Measurements from ENCODE around the gene PIAS1. TPM values are rescaled to one million over a fixed set of nuclear protein-coding genes. Genes with fewer than 3 reads are reported as not detected.

The PIAS1 gene
- total and polyA plus RNA-seq, 9 of the 15 experiments (the other 6 are each of a cell fraction or from before 2014, with no cell fraction given): 18.0 to 59.1 (median 28.5) TPM

DNA sequence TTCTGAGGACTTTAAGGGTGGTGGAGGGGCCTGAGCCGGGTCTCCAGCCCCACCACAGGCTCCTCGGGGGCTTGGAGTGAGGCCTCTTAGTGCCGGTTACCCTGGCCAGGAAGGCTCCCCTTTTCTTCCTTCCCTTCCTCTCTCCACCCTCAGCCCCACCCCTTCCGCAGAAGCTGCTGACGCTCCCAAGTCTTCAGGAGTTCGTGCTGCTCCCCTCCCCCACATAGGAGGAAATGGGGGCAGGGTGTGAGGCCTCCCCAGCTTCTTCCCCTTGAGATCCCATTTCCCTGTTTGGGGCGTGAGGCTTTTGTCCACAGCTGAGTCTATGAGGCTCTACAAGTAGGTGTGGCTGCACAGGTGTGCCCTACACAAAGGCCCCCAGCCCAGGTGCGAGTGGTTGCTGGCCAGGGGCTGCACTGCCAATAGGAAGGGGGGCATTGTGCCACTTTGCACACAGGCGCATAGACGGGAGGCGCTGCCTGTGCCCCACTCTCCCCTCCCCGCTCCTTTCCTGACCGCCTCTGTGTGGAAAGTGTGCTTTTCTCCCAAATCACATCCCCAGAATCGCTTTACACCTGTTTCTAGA is 151.9 kb downstream of the PIAS1 start (continued):
- TF ChIP-seq, protein P1, sequence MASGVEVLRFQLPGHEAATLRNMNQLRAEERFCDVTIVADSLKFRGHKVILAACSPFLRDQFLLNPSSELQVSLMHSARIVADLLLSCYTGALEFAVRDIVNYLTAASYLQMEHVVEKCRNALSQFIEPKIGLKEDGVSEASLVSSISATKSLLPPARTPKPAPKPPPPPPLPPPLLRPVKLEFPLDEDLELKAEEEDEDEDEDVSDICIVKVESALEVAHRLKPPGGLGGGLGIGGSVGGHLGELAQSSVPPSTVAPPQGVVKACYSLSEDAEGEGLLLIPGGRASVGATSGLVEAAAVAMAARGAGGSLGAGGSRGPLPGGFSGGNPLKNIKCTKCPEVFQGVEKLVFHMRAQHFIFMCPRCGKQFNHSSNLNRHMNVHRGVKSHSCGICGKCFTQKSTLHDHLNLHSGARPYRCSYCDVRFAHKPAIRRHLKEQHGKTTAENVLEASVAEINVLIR (CRISPR knock-in tag; IDR thresholded peaks at IDR 0.05): no peak
- no peak for TF ChIP-seq MCM3 (IDR thresholded peaks at IDR 0.05)
- no peak for TF ChIP-seq BCL6 (CRISPR knock-in tag; IDR thresholded peaks at IDR 0.05)
- no peak for TF ChIP-seq ZNF324 (CRISPR knock-in tag; IDR thresholded peaks at IDR 0.05)
- peak in 1 of 2 experiments; percentile 74; a peak in 2 of 4 replicates for TF ChIP-seq TRIM24 (IDR thresholded peaks at IDR 0.05)
- TF ChIP-seq BDP1 (IDR thresholded peaks at IDR 0.05; ENCODE audit: insufficient read depth, insufficient read length): no peak
- TF ChIP-seq RBBP5 (IDR thresholded peaks at IDR 0.05; ENCODE audit: borderline replicate concordance, insufficient read depth, low read length, poor library complexity, severe bottlenecking): peak; percentile 28
- no peak for TF ChIP-seq SREBF1 (IDR thresholded peaks at IDR 0.05; ENCODE audit: borderline replicate concordance, low read depth, low read length)
- TF ChIP-seq MYBL2 (IDR thresholded peaks at IDR 0.05; ENCODE audit: low read depth): no peak
- TF ChIP-seq MYBL2 (CRISPR knock-in tag; IDR thresholded peaks at IDR 0.05; ENCODE audit: borderline replicate concordance): no peak
- TF ChIP-seq, protein P2, sequence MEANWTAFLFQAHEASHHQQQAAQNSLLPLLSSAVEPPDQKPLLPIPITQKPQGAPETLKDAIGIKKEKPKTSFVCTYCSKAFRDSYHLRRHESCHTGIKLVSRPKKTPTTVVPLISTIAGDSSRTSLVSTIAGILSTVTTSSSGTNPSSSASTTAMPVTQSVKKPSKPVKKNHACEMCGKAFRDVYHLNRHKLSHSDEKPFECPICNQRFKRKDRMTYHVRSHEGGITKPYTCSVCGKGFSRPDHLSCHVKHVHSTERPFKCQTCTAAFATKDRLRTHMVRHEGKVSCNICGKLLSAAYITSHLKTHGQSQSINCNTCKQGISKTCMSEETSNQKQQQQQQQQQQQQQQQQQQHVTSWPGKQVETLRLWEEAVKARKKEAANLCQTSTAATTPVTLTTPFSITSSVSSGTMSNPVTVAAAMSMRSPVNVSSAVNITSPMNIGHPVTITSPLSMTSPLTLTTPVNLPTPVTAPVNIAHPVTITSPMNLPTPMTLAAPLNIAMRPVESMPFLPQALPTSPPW (CRISPR knock-in tag; IDR thresholded peaks at IDR 0.05): peak; percentile 79
- no peak for TF ChIP-seq TCF3 (CRISPR knock-in tag; IDR thresholded peaks at IDR 0.05)
- TF ChIP-seq, protein P3, sequence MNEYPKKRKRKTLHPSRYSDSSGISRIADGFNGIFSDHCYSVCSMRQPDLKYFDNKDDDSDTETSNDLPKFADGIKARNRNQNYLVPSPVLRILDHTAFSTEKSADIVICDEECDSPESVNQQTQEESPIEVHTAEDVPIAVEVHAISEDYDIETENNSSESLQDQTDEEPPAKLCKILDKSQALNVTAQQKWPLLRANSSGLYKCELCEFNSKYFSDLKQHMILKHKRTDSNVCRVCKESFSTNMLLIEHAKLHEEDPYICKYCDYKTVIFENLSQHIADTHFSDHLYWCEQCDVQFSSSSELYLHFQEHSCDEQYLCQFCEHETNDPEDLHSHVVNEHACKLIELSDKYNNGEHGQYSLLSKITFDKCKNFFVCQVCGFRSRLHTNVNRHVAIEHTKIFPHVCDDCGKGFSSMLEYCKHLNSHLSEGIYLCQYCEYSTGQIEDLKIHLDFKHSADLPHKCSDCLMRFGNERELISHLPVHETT (CRISPR knock-in tag; conservative IDR thresholded peaks at IDR 0.05 in 1 of 2, IDR thresholded peaks at IDR 0.05 in 1 of 2): no peak
- TF ChIP-seq, protein P4, sequence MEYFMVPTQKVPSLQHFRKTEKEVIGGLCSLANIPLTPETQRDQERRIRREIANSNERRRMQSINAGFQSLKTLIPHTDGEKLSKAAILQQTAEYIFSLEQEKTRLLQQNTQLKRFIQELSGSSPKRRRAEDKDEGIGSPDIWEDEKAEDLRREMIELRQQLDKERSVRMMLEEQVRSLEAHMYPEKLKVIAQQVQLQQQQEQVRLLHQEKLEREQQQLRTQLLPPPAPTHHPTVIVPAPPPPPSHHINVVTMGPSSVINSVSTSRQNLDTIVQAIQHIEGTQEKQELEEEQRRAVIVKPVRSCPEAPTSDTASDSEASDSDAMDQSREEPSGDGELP (CRISPR knock-in tag; IDR thresholded peaks at IDR 0.05; ENCODE audit: borderline replicate concordance): 0 out of 2 replicates have a peak, but pooled peaks have one; percentile 19
- TF ChIP-seq, protein P5, sequence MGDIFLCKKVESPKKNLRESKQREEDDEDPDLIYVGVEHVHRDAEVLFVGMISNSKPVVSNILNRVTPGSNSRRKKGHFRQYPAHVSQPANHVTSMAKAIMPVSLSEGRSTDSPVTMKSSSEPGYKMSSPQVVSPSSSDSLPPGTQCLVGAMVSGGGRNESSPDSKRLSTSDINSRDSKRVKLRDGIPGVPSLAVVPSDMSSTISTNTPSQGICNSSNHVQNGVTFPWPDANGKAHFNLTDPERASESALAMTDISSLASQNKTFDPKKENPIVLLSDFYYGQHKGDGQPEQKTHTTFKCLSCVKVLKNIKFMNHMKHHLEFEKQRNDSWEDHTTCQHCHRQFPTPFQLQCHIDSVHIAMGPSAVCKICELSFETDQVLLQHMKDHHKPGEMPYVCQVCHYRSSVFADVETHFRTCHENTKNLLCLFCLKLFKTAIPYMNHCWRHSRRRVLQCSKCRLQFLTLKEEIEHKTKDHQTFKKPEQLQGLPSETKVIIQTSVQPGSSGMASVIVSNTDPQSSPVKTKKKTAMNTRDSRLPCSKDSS (IDR thresholded peaks at IDR 0.05; ENCODE audit: low read depth, partially characterized antibody): no peak
- TF ChIP-seq, protein P6, sequence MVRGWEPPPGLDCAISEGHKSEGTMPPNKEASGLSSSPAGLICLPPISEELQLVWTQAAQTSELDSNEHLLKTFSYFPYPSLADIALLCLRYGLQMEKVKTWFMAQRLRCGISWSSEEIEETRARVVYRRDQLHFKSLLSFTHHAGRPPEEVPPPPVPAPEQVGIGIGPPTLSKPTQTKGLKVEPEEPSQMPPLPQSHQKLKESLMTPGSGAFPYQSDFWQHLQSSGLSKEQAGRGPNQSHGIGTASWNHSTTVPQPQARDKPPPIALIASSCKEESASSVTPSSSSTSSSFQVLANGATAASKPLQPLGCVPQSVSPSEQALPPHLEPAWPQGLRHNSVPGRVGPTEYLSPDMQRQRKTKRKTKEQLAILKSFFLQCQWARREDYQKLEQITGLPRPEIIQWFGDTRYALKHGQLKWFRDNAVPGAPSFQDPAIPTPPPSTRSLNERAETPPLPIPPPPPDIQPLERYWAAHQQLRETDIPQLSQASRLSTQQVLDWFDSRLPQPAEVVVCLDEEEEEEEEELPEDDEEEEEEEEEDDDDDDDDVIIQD (CRISPR knock-in tag; IDR thresholded peaks at IDR 0.05): no peak
- TF ChIP-seq, protein P7, sequence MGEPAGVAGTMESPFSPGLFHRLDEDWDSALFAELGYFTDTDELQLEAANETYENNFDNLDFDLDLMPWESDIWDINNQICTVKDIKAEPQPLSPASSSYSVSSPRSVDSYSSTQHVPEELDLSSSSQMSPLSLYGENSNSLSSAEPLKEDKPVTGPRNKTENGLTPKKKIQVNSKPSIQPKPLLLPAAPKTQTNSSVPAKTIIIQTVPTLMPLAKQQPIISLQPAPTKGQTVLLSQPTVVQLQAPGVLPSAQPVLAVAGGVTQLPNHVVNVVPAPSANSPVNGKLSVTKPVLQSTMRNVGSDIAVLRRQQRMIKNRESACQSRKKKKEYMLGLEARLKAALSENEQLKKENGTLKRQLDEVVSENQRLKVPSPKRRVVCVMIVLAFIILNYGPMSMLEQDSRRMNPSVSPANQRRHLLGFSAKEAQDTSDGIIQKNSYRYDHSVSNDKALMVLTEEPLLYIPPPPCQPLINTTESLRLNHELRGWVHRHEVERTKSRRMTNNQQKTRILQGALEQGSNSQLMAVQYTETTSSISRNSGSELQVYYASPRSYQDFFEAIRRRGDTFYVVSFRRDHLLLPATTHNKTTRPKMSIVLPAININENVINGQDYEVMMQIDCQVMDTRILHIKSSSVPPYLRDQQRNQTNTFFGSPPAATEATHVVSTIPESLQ (CRISPR knock-in tag; IDR thresholded peaks at IDR 0.05): no peak

All from K562 (cell line).